IMR-90 (cell line): ENCODE measurements around the gene ATRN. TPM values are rescaled to one million over a fixed set of nuclear protein-coding genes. Genes with fewer than 3 reads are reported as not detected.

Experiments
- ATAC-seq: fragments of 200-7000 bp; cut with Tn5 transposase; 2 replicates; pipeline ENCODE4 v1.9.1; 2020; ENCODE audit warnings: low read depth, mild to moderate bottlenecking, moderate library complexity
- BruUV-seq: library from RNA; stranded (reverse); fragments of 400-500 nt; replicated peaks from 2 replicates; lab custom pipeline; 2021; lab: Mats Ljungman, UMichigan
- CTCF ChIA-PET: fragments of 300-600 bp; formaldehyde crosslinking; extraction: SDS; loops from one replicate; lab custom pipeline; 2021; ENCODE audit warnings: antibody characterized with exemption; lab: Yijun Ruan, JAX
- POLR2A ChIA-PET: fragments of 300-600 bp; sonication (Branson Sonifier 250); formaldehyde crosslinking; loops from one replicate; lab custom pipeline; 2022; ENCODE audit warnings: antibody characterized with exemption; ENCODE audit not compliant: unreplicated experiment; lab: Charles Lee
- DNase-seq: peaks from one replicate; pipeline ENCODE4 v3.0.0; 2013
- H2AFZ ChIP-seq: replicated peaks from 2 replicates; pipeline ENCODE3; 2013; ENCODE audit warnings: low read length, mild to moderate bottlenecking; ENCODE audit not compliant: poor library complexity
- H2AK5ac ChIP-seq: 2 replicates; pipeline ENCODE4 v1.6.1; 2013; ENCODE audit warnings: low read depth, low read length, inconsistent platforms
- H2AK9ac ChIP-seq: replicated peaks from 2 replicates; pipeline ENCODE3; 2013; ENCODE audit warnings: mild to moderate bottlenecking, low read depth, low read length, moderate library complexity; ENCODE audit not compliant: poor library complexity
- H2BK120ac ChIP-seq: 2 replicates; pipeline ENCODE4 v1.6.1; 2013; ENCODE audit warnings: low read depth, low read length, inconsistent platforms
- H2BK15ac ChIP-seq: 3 replicates; pipeline ENCODE4 v1.6.1; 2013; ENCODE audit warnings: low read depth, low read length, inconsistent platforms
- H2BK20ac ChIP-seq: 2 replicates; pipeline ENCODE4 v1.6.1; 2013; ENCODE audit warnings: low read depth, mild to moderate bottlenecking, inconsistent platforms, low read length, moderate library complexity
- H2BK5ac ChIP-seq: 2 replicates; pipeline ENCODE4 v1.6.1; 2013; ENCODE audit warnings: mild to moderate bottlenecking, low read depth, low read length, inconsistent platforms; ENCODE audit not compliant: poor library complexity, severe bottlenecking
- H3K14ac ChIP-seq: replicated peaks from 2 replicates; pipeline ENCODE4 v1.6.1; 2013; ENCODE audit warnings: low read depth, low read length, inconsistent platforms
- H3K18ac ChIP-seq: 2 replicates; pipeline ENCODE4 v1.6.1; 2013; ENCODE audit warnings: low read depth, low read length, control low read depth
- H3K23ac ChIP-seq: 2 replicates; pipeline ENCODE4 v1.6.1; 2013; ENCODE audit warnings: low read depth, low read length, inconsistent platforms
- H3K27ac ChIP-seq: 2 replicates; pipeline ENCODE4 v1.5.1; 2013; ENCODE audit warnings: mild to moderate bottlenecking, control low read depth, low read length; ENCODE audit not compliant: insufficient read depth
- H3K27me3 ChIP-seq: 2 replicates; pipeline ENCODE4 v1.6.1; 2013; ENCODE audit warnings: low read length; ENCODE audit not compliant: control insufficient read depth, insufficient read depth
- H3K36me3 ChIP-seq: 2 replicates; pipeline ENCODE4 v1.6.1; 2013; ENCODE audit warnings: low read length, mixed read lengths; ENCODE audit not compliant: control insufficient read depth, insufficient read depth
- H3K4ac ChIP-seq: 2 replicates; pipeline ENCODE4 v1.6.1; 2013; ENCODE audit warnings: low read depth, low read length, inconsistent platforms
- H3K4me1 ChIP-seq: 2 replicates; pipeline ENCODE4 v1.6.1; 2013; ENCODE audit warnings: low read length, mixed read lengths; ENCODE audit not compliant: control insufficient read depth, insufficient read depth
- H3K4me2 ChIP-seq: 2 replicates; pipeline ENCODE4 v1.6.1; 2013; ENCODE audit warnings: low read depth, mild to moderate bottlenecking, control low read depth, low read length, moderate library complexity
- H3K4me3 ChIP-seq: 2 replicates; pipeline ENCODE4 v1.5.1; 2013; ENCODE audit warnings: low read depth, mild to moderate bottlenecking, control low read depth, low read length, moderate library complexity; ENCODE audit not compliant: insufficient read depth
- H3K56ac ChIP-seq: 2 replicates; pipeline ENCODE4 v1.6.1; 2013; ENCODE audit warnings: low read length, inconsistent platforms; ENCODE audit not compliant: insufficient read depth; ENCODE audit errors: extremely low read depth
- H3K79me1 ChIP-seq, 2 experiments: 2 replicates each; pipeline ENCODE4 v1.6.1; 2013; ENCODE audit warnings: low read length in 2 of 2, inconsistent platforms in 1 of 2, low read depth in 1 of 2
- H3K9ac ChIP-seq: 2 replicates; pipeline ENCODE4 v1.6.1; 2013; ENCODE audit warnings: low read depth, low read length, control low read depth
- H3K9me1 ChIP-seq: 2 replicates; pipeline ENCODE4 v1.6.1; 2013; ENCODE audit warnings: low read length, inconsistent platforms; ENCODE audit not compliant: insufficient read depth
- H3K9me3 ChIP-seq: 2 replicates; pipeline ENCODE4 v1.6.1; 2013; ENCODE audit warnings: low read length; ENCODE audit not compliant: control insufficient read depth, insufficient read depth
- H4K20me1 ChIP-seq: 2 replicates; pipeline ENCODE4 v1.6.1; 2013; ENCODE audit warnings: low read length, inconsistent platforms; ENCODE audit not compliant: insufficient read depth
- H4K5ac ChIP-seq: 2 replicates; pipeline ENCODE4 v1.6.1; 2013; ENCODE audit warnings: mild to moderate bottlenecking, low read depth, low read length, control low read depth
- H4K8ac ChIP-seq, 2 experiments: 2 replicates each; pipeline ENCODE4 v1.6.1; 2013; ENCODE audit warnings: low read depth in 2 of 2, low read length in 2 of 2, control low read depth in 1 of 2, inconsistent platforms in 1 of 2
- H4K91ac ChIP-seq: 2 replicates; pipeline ENCODE4 v1.6.1; 2013; ENCODE audit warnings: low read depth, low read length, inconsistent platforms; ENCODE audit not compliant: insufficient read depth
- CEBPB ChIP-seq: IDR thresholded peaks from 2 replicates; pipeline ENCODE4 v1.6.1; 2012; ENCODE audit warnings: low read depth, low read length, improper control_type of control experiment
- MAFK ChIP-seq: IDR thresholded peaks from 2 replicates; pipeline ENCODE4 v1.6.1; 2012; ENCODE audit warnings: low read depth, low read length, improper control_type of control experiment
- MAZ ChIP-seq: IDR thresholded peaks from 2 replicates; pipeline ENCODE4 v1.6.1; 2012; ENCODE audit warnings: low read depth, mild to moderate bottlenecking, low read length, improper control_type of control experiment, moderate library complexity, borderline replicate concordance
- MXI1 ChIP-seq: IDR thresholded peaks from 2 replicates; pipeline ENCODE4 v1.6.1; 2012; ENCODE audit warnings: low read depth, mild to moderate bottlenecking, low read length, moderate library complexity, borderline replicate concordance
- POLR2A ChIP-seq: IDR thresholded peaks from 2 replicates; pipeline ENCODE4 v1.6.1; 2012; ENCODE audit warnings: mild to moderate bottlenecking, low read depth, low read length
- RFX5 ChIP-seq: IDR thresholded peaks from 2 replicates; pipeline ENCODE4 v1.8.0; 2012; ENCODE audit warnings: low read depth, mild to moderate bottlenecking, low read length, moderate library complexity
- WGBS, 2 experiments: methylation state at CpG; one replicate each; pipeline versions ENCODE4 v1.1.5 to v1.1.7; 2013; ENCODE audit warnings: missing lambda C conversion rate in 2 of 2; ENCODE audit not compliant: insufficient read length in 1 of 2; ENCODE audit errors: extremely low coverage in 2 of 2; 5-methylcytosine and 5-hydroxymethylcytosine counted together
- dilution Hi-C: fragments of 300-500 bp; cut with HindIII; formaldehyde crosslinking; loops from one replicate; pipeline ENCODE4 v1.14.3; 2018; ENCODE audit warnings: low sequenced_read_pairs; ENCODE audit not compliant: unreplicated experiment
- in situ Hi-C: fragments of 300-500 bp; cut with MboI; formaldehyde crosslinking; loops from 3 replicates; pipeline ENCODE4 v1.14.3; 2019; ENCODE audit warnings: low sequenced_read_pairs, inconsistent platforms, mixed read lengths
- intact Hi-C: fragments of 100-400 bp; cut with micrococcal nuclease; formaldehyde crosslinking; loops from 2 replicates; pipeline ENCODE4 v1.10.0; 2022
- polyA plus RNA-seq, 3 experiments: library from polyadenylated mRNA; depleted of rRNA; stranded (reverse); fragments of >200 nt; gene quantifications; 2 replicates each; pipeline ENCODE4 v1.2.3, GENCODE V29; 2012; ENCODE audit warnings: low replicate concordance in 1 of 3
- total RNA-seq: library from RNA; depleted of rRNA; stranded (reverse); fragments of >200 nt; gene quantifications from 2 replicates; pipeline ENCODE4 v1.2.3, GENCODE V29; 2012
- TF ChIP-seq, protein P1 (sequence below): conservative IDR thresholded peaks from 2 replicates; pipeline ENCODE4 v1.5.1; 2012; ENCODE audit warnings: mild to moderate bottlenecking, low read depth, low read length, improper control_type of control experiment
- TF ChIP-seq, protein P2 (sequence below): fragments of 150-350 bp; IDR thresholded peaks from 2 replicates; pipeline ENCODE4 v1.6.1; 2017; ENCODE audit warnings: mild to moderate bottlenecking, antibody characterized with exemption, low read length, low read depth

ATRN gene
- total and polyA plus RNA-seq, 2 of the 4 experiments (the other 2 are of a cell fraction): 32.3 to 46.2 TPM

DNA sequence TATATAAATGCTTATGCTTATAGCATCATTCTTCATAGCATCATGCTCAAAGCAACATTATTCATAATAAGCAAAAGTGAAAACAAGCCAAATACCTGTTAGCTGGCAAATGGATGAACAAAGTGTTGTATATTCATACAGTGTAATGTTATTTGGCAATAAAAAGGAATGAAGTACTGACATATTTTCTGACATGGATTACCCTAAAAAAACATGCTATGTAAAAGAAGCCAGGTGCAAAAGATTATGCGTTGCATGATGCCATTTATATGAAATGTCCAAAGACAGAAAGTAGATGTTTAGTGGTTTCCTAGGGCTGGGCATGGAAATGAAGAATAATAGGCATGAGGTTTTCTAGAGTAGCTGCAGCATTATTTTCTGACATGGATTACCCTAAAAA, 115.3 kb downstream of the ATRN start:
- peaks cover 10% of the 10 kb centered on the region for H3K9me1 ChIP-seq
- POLR2A ChIA-PET: no interaction called here

More for the DNA sequence above, 115.3 kb downstream of the ATRN start:
- Histone ChIP-seq H3K4ac (no peak overlapping the region), H2AK5ac (no peak overlapping the region), H3K9ac (no peak overlapping the region), H3K4me3 (no peak overlapping the region), H3K56ac (no peak overlapping the region), H4K91ac (no peak overlapping the region), H4K5ac (no peak overlapping the region), H3K27me3 (no peaks in the 10 kb centered on the region), H3K4me1 (no peaks in the 10 kb centered on the region), H3K18ac (no peak overlapping the region), H3K9me3 (no peaks in the 10 kb centered on the region), H4K8ac (no peak overlapping the region), H3K79me1 (0 out of 4 replicates have a peak, but pooled peaks cover 0 to 3% of the 10 kb centered on the region in 2 experiments), H3K27ac (no peak overlapping the region), H3K4me2 (no peak overlapping the region), H2AK9ac (no peak overlapping the region), H4K20me1 (no peaks in the 10 kb centered on the region), H2BK120ac (no peak overlapping the region), H2BK5ac (no peak overlapping the region), H3K14ac (no peak overlapping the region), H2AFZ (no peak overlapping the region), H3K36me3 (peaks cover 17% of the 10 kb centered on the region), H3K23ac (no peak overlapping the region), H2BK20ac (no peak overlapping the region), H2BK15ac (no peak overlapping the region)
- in situ Hi-C loops: no loop called here
- intact Hi-C loops: no loop called here
- BruUV-seq: no TSS peak
- CTCF ChIA-PET: interaction anchor here (0.6 kb wide), 1 partner anchor 216 kb away, joined by 4 read pairs; no protein-coding TSS in a partner anchor
- no peak for ATAC-seq
- whole genome bisulfite sequencing, 2 experiments: no CpG with 5 or more reads among the region's 1 CpG
- TF ChIP-seq MXI1: no peak
- no peak for TF ChIP-seq MAFK
- no peak for TF ChIP-seq CEBPB
- no peak for TF ChIP-seq POLR2A
- TF ChIP-seq MAZ: no peak
- TF ChIP-seq, protein P1, sequence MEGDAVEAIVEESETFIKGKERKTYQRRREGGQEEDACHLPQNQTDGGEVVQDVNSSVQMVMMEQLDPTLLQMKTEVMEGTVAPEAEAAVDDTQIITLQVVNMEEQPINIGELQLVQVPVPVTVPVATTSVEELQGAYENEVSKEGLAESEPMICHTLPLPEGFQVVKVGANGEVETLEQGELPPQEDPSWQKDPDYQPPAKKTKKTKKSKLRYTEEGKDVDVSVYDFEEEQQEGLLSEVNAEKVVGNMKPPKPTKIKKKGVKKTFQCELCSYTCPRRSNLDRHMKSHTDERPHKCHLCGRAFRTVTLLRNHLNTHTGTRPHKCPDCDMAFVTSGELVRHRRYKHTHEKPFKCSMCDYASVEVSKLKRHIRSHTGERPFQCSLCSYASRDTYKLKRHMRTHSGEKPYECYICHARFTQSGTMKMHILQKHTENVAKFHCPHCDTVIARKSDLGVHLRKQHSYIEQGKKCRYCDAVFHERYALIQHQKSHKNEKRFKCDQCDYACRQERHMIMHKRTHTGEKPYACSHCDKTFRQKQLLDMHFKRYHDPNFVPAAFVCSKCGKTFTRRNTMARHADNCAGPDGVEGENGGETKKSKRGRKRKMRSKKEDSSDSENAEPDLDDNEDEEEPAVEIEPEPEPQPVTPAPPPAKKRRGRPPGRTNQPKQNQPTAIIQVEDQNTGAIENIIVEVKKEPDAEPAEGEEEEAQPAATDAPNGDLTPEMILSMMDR: no peak
- TF ChIP-seq, protein P2, sequence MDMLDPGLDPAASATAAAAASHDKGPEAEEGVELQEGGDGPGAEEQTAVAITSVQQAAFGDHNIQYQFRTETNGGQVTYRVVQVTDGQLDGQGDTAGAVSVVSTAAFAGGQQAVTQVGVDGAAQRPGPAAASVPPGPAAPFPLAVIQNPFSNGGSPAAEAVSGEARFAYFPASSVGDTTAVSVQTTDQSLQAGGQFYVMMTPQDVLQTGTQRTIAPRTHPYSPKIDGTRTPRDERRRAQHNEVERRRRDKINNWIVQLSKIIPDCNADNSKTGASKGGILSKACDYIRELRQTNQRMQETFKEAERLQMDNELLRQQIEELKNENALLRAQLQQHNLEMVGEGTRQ: no peak
- no peak for TF ChIP-seq RFX5
- dilution Hi-C loops: no loop called here
- DNase-seq: no peak
